Purkinje cell (primary cell): ENCODE data around the gene PRCD. TPM values are rescaled to one million over a fixed set of nuclear protein-coding genes. Genes with fewer than 3 reads are reported as not detected.

Source experiments
- polyA plus RNA-seq: library from polyadenylated mRNA; unstranded; fragments of >200 nt; fragmentation: Nextera tagmentation; gene quantifications from 2 replicates; pipeline ENCODE4 v1.2.1, GENCODE V29; 2014

The PRCD gene
- 4.4 and 4.9 TPM in 2 replicates for polyA plus RNA-seq

GRCh38 chr17:76539631-76540271, at the start of gene PRCD:
PRCD (plus strand) TSS chr17:76540044; CDS start chr17:76540142, 98 bp downstream.

DNA sequence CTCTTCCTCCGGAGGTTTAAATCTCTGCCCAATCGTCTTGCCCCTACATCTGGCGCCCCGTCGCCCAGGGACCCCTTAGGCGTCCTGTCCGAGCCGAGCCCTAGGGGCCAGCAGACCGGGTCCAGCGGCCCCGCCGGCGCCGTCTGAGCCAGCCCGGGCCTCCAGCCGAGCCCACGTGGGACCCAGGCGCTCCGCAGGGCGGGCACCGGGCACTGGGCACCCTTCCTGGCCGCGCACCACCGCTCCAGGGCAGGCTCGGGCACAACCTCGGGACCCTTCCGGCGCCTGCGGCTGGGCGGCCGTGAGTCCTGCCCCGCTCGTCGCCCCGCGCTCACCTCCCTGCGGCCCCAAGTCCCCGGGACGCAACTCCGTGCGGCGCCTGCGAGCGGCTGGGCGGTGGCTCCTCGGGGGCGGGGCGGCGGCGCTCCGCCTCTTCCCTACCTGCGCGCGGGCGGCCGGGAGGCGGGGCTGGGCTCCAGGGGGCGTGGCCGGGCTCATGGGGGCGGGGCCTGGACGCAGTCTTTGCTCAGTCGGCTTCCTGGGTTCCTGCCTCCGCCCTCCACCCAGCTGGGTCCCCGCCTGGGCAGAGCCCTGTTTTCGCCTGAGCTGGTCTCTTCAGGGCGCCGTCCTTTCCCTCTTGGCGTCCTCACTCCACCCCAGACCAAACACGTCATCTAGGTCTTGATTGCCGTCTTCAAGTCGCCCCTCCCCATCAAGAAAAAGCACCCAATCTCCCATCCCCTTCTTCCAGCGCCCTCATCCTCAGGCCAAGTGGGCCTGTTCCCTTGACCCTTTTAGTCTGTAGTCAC, 38.6 kb upstream of the PRCD start, which contains the start of gene RHBDF2:
Gene RHBDF2, minus strand, starts transcription at position 406 of the 809 bp plus-strand sequence. CDS start 19,899 bp downstream, outside the sequence.

DNA sequence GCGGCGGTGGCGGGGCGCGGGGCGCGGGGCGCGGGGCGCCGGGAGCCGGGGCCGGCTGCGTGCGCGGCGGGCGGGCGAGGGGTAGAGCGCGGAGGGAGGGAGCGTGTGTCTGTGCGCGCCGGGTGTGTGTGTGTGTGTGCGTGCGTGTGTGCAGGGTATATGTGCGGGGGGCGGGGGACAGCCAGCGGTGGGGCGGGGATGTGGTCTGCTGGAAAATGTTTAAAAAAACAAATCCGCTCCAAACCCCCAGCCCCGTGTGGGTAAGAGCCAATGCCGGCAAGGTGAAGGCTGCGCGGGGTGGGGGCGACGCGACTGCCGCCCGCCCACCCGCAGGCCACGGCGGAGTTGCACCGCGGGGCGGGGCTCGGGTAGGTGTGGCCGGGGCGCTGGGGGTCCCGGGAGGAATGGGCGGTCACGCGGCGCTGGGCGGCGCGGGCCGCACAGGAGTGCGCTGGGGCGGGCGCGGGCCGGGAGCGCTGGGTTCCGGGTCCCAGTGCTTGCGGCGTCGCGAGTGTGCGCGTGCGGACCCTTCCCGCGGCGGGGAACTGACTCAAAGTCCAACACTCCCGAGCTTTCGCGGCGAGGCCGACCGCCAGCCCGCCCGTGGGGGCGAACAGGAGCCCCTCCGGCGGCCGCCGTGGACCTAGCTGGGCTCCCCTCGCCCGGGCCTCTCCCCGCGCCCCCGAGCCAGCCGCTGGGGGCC, 2.1 kb upstream of the PRCD start, which contains the start of gene CYGB:
Gene CYGB, minus strand, starts transcription at position 132 of the 703 bp plus-strand sequence. CDS start 167 bp downstream, outside the sequence.

GRCh38 chr17:76585649-76586593, 46.1 kb downstream of the PRCD start, which contains the start of gene ST6GALNAC2:
ST6GALNAC2 (minus strand) TSS chr17:76585860; CDS start chr17:76585808, 52 bp downstream.

Other genes starting within 250 kb of the PRCD start
- 0.21 and 0.31 TPM in 2 replicates for gene QRICH2, start 231.8 kb upstream of the PRCD start, polyA plus RNA-seq
- 26.9 and 32.5 TPM in 2 replicates for gene PRPSAP1, start 186.1 kb upstream of the PRCD start, polyA plus RNA-seq
- 0.13 and 0.78 TPM in 2 replicates for gene SPHK1, start 155.4 kb upstream of the PRCD start, polyA plus RNA-seq
- 5.9 and 11.2 TPM in 2 replicates for gene UBE2O, start 86.9 kb upstream of the PRCD start, polyA plus RNA-seq
- gene AANAT, start 72.4 kb upstream of the PRCD start, polyA plus RNA-seq: not detected in 2 replicates
- gene RHBDF2, start 38.6 kb upstream of the PRCD start, polyA plus RNA-seq: not detected in 2 replicates
- 0.28 and 0.83 TPM in 2 replicates for gene CYGB, start 2.3 kb upstream of the PRCD start, polyA plus RNA-seq
- gene ST6GALNAC2, start 45.8 kb downstream of the PRCD start, polyA plus RNA-seq: not detected in 2 replicates
- not detected in 2 replicates for gene ST6GALNAC1, start 103.7 kb downstream of the PRCD start, polyA plus RNA-seq
- gene MXRA7, start 170.9 kb downstream of the PRCD start, polyA plus RNA-seq: 33.4 and 33.6 TPM in 2 replicates
- gene JMJD6, start 186.6 kb downstream of the PRCD start, polyA plus RNA-seq: 2.0 and 2.9 TPM in 2 replicates
- gene METTL23, start 186.8 kb downstream of the PRCD start, polyA plus RNA-seq: 31.3 and 58.5 TPM in 2 replicates
- gene SRSF2, start 197.3 kb downstream of the PRCD start, polyA plus RNA-seq: 93.5 and 95.2 TPM in 2 replicates
- gene MFSD11, start 198.1 kb downstream of the PRCD start, polyA plus RNA-seq: 36.1 and 37.8 TPM in 2 replicates